ENCODE measurements around the gene GJA10.

GRCh38 chr6:89928604-89929003, 34.3 kb downstream of the GJA10 start:
- TF ChIP-seq CTCF (conservative IDR thresholded peaks at IDR 0.05) (no peak), ZFX (IDR thresholded peaks at IDR 0.05) (no peak)

Measured in C4-2B (cell line).